NCI-H187 (cell line): ENCODE measurements around the gene PRMT2.
A peak's percentile ranks its signal among the peaks of the same experiment; 100 is the strongest.
"Not testable (repeated sequence)": the region's sequence is repeated elsewhere in the genome, so short reads cannot be mapped to it uniquely, and the experiment has no call there.

ENCODE experiments used
- DNase-seq, 2 experiments: peaks; one replicate each; lab custom pipeline; 2025; lab: John Stamatoyannopoulos, UW

Gene PRMT2

DNA sequence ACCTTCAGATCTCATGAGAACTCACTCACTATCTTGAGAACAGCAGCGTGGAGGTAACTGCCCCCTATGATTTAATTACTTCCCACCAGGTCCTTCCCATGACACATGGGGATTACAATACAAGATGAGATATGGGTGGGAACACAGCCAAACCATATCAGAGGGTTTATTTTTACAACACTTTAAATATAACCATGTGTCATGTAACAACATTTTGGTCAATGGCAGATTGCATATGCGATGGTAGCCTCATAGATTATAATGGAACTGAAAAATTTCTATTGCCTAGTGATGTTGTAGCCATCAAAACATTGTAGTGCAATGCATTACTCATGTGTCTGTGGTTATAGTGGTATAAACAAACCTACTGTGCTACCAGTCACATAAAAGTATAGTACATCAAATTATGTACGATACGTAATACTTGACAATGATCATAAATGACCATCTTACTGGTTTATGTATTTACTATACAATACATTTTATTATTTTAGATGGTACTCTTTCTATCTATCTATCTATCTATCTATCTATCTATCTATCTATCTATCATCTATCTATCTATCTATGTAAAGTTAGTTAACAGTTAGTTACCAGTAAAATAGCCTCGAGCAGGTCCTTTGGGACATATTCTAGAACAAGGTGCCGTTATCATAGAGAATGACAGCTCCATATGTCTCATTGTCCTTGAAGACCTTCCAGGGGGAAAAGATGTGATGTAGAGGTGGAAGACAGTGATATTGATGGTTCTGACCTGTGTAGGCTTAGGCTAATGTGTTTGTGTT, 18.0 kb upstream of the PRMT2 start:
- no peak for DNase-seq

DNA sequence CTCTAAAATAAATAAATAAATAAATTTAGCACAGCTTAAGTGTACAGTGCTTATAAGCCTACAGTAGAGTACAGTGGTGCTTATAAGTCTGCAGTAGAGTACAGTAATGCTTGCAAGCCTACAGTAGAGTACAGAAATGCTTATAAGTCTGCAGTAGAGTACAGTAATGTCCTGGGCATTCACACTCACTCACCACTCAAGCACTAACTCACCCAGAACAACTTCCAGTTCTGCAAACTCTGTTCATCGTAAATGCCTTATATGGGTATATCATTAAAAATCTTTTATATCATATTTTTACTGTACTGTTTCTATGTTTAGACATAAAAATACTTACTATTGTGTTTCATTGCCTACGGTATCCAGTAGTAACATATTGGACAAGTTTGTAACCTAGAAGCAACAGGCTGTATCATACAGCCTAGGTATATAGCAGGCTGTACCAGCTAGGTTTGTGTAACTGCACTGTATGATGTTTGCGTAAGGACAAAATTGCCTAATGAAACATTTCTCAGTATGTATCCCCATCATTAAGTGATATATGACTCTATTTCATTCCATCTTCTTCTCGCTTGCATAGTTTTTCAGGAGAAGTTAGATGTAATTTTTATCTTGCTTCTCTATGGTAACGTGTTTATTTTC, 16.6 kb upstream of the PRMT2 start:
- DNase-seq: no peak

DNA sequence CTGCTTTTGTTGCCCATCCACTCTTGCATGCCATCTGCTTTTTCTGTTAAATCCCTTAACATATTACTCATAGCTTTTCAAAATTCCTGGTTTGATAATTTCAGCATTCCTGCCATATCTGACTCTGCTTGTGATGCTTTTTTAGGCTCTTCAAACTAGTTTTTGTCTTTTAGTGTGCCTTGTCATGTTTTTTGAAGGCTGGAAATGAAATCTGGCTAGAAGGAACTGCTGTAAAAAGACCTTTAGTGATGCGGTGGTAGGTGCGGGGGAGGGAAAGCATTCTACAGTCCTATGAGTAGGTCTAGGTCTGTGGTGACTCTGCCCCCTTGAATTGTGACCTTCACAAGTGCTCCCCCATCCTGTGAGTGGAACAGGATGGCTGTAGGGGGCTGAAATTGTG, 15.6 kb upstream of the PRMT2 start:
- DNase-seq: no peak

DNA sequence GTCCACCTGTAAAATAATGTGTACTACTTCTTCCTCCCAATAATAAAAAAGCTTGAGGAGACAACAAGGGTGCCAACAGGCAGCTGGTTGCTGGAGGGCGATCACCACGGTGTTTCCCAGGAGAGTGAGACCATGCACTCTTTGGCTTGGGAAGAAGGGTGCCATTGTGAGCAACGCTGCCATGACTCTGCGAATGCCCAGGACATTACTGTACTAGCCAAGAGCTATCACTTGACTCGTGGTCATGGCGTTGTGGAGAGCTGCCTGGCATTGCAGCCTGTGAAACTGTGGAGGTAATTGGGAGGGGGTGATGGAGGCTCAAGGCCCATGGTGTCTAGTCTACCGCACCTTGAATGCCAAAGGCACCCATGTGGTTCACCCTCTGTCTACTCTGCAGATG, 14.6 kb upstream of the PRMT2 start:
- no peak for DNase-seq

DNA sequence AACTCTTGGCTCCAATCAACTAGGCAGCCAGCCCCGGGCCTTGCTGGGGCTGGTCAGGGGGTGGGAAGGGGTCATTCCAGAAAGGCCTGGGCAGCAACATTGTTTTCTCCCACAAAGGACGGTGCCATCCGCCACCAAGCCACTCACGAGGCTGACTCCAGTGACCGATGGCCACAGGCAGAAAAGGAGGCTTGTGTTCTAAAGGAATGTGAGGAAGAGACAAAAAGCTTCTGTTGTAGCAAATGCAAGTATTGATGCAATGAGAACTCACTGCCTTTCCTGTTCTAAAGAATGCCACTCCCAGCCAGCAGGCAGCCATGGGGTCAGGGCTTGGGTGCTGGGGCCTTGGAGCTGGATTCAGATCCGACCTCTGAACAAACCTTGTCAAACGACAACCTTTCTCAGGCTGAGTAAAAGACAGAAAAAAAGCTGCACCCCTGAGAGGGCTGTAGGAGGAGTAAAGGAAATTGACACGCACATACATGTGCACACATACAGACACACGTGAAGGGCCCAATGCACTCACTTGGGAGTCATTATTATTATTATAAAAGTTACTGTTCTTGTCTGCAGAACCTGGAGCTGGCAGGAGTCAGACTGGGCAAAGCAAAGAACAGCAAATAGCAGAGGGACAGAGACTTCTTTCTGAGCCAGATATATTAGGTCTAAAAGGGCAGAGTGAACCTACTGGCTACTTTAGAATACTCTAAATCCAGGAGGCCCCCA, 13.9 kb upstream of the PRMT2 start:
- DNase-seq: no peak

DNA sequence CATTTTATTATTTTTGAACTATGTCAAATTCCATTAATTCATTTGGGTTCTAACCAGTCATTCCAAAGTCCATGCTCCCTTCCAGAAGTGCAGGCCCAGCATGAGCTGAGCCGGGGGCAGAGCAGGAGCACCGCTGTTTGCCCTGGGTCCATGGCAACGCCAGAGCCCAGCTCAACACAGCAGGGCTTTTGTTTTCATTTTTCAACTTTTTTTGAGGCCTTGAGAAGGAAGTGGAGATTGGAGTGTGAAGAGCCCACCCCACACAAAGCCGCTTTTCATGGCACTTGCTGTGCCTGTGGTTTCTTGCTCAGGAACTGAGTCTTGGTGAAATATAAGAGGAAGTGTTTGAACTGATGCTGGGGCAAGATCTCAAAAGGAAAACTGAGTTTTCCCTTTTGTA, 13.2 kb upstream of the PRMT2 start:
- DNase-seq: no peak

DNA sequence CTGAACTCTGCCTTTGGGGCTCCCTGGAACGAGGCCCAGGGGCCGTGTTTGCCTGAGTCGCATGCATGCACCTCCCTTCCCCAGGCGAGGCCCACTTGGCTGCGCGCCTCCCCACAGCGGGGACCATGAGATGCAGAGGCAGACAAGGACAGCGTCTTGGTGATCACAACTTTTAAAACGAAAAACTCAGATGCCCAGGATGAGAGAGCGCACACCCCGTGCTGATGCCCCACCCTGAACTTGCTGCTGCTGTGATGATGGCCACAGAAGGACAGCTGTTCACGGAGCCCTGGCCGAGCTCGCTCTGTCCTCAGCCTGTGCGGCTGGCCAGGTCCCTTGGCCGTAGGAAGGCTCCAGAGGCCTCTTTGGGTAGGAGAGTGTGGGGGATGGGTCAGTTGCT, 11.4 kb upstream of the PRMT2 start:
- DNase-seq: no peak

DNA sequence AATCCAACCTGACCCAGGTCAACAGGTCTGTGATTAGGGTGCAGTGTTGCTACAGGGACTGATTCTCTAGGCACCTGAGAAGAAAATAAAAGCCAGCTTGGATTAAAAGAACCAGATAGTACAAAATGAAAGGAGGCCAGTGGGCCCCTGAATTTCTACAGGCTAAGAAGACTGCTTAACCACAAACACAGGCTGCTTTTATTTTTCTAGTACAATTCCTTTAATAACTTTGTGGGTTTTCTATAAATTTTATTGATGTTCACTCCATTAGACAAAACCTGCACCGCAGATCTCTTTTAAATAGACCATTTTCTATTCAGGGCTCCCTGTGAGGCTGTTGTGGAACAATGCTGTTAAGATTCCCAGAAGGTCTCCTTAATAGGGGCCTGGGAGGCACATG, 9.7 kb upstream of the PRMT2 start:
- no peak for DNase-seq

DNA sequence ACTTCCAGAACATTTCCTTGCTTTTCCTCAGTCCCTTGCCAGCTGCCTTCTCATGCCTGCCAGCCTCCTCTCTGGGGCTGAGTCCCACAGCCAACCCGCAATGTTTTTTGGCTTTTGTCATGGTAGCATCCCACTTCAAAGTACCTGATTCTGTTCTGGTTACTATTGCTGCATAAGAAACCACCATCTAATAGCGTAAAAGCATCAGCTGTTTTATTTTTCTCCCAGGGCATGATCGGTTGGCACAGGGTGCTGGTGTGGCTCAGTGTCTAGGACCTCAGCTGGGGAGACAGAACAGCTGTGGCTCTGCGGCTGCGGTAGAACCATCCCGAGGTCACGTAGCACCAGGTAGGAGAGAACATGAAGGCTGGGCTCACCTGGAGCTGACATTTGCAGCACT, 8.9 kb upstream of the PRMT2 start:
- DNase-seq: no peak

DNA sequence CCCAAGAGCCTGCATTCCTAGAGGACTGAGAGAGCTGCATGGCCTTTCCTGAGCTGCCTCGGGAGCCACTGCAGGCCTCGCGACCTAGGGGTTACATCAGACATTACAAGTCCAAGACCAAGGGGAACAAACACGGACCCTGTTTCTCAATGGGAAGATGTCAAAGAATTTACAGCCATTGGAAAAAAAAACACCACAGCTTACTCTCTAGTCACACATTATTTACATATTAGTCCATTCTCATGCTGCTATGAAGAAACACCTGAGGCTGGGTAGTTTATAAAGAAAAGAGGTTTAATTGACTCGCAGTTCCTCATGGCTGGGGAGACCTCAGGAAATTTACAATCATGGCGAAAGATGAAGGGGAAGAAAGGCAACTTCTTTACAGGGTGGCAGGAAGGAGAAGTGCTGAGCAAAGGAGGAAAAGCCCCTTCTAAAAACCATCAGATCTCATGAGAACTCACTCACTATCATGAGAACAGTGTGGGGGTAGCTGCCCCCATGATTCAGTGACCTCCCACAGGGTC, 8.4 kb upstream of the PRMT2 start:
- no peak for DNase-seq

DNA sequence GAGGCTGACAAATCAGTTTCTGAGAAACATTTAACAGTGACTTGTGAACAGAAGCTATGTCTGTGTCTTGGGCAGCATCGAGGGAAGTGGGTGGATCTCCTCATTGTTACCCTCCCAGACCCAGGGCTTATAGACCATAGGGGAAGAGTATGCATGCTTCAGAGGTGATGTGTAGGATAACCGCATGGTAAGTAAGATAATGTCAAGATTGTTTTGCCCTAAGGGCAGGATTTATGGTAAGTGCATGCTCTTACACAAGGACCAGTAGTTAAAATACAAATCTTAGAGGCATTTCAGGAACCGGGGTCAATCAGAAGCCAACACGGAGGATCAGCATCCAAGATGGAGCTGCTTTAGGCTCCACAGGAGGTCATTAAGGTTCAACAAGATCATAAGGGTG, 7.7 kb upstream of the PRMT2 start:
- DNase-seq: no peak

DNA sequence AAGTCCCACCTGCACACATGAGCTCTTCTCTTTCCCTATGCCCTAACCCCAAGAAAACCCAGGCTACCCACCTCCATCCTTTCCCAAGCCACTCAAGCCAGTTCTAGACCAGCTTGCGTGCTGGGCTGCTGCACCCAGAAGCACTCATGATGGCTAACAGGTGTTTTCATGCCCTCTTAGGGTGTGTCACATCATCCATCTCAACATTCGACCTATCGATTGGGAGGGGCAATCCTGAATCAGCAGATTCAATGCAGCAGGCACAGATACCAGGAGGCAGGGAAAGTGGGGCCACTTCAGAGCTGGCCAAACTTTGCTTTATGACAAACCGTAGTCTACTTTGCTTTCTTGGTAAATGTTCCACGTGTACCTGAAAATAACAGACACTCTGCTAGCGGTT, 6.6 kb upstream of the PRMT2 start:
- DNase-seq: peak; percentile 25 to 37

DNA sequence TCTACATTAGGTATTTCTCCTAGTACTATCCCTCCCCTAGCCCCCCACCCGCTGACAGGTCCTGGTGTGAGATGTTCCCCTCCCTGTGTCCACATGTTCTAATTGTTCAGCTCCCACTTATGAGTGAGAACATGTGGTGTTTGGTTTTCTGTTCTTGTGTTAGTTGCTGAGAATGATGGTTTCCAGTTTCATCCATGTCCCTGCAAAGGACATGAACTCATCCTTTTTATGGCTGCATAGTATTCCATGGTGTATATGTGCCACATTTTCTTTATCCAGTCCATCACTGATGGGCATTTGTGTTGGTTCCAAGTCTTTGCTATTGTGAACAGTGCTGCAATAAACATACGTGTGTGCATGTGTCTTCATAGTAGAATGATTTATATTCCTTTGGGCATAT, 4.6 kb upstream of the PRMT2 start:
- not testable (repeated sequence) for DNase-seq

DNA sequence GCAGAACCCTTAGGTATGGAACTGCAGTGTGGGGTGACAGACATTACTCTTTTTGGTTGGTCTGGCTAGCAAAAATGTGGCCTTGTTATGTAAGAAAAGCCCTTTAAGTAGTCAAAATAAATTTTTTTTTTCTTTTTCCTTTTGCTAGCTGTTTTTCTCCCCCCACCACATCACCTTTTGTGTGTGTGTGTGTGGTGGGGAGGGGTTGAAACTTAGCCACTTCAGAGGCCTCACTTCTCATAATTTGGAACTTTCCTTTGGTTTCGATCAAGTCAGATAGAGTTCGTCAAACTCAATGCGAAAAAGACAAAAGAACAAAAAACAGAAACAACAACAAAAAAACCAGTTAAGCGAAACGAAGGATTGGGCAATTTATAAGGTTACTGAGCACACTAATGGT, 1.9 kb upstream of the PRMT2 start:
- no peak for DNase-seq

DNA sequence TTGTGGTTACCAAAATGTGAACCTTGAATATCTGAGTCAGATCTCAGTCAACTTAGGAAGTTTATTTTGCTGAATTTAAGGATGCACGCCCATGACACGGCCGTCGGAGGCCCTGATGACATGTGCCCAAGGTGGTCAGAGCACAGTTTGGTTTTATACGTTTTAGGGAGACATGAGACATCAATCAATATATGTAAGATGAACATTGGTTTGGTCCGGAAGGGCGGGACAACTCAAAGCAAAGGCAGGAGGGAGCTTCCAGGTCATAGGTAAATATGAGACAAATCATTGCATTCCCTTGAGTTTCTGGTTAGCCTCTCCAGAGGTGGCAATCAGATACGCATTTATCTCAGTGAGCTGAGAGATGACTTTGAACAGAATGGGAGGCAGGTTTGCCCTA, 1.0 kb upstream of the PRMT2 start:
- DNase-seq: no peak

DNA sequence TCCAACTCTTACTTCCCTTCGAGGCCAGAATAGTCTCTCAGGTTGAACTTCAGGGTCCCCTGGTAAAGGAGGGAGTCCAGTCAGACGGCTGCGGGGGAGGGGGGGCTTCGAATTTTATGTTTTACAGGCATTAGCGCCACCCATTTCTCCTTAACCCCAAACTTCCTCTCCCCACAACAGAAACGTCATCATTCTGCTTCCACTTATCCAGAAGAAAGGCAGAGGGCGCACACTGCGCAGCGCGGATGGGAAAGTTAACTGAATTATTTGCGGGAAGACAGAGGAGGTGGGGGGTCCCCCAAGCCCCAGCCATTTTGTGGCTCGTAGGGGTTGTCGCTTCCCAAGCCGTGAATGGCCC, 529 bp upstream of the PRMT2 start:
- no peak for DNase-seq

DNA sequence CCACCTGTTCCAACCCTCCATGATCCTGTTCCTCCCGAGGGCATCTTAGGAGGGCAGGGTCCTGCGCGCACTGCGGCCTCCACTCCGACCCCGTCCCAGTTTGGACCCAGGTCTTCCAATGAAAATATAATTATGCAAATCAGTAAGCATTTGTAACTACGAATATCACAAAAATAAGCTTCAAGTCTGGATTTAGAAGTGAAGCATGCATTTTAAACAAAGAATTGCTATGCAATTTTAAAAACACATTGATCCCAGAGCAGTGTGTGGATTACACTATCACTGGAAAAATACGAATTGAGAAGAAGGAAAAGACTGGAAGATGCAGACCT, 673 bp downstream of the PRMT2 start:
- no peak for DNase-seq

DNA sequence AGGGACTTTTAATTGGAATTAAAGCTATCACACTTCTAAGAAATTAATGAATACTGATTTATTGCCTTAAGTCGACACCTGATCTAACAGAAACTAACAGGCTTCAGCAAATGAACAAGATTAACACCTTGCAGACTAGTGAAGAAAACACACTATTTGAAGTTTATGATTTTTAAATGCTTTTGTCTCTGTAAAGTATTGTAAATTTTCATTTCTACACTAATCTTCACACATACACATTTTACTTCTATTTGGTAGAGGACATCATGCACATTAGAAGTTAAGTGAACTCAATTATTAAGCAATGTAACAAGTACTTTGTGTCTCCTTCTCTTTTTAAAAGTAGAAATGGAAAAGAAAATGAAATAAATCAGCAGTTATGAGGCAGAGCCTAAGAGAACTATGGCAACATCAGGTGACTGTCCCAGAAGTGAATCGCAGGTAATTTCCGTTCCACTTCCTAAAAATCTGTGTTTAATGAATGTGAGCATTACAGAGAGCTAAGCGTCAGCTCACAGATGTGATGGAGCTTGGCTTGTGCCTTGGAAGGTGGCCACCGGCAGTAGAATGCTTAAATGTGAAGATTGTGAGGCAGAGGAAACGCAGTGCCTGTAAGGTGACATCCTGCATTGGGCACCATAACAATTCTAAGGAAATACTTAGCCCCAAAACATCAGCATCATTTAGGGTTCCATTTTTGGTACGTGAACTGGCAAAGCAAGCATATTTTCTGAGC, 1.2 kb downstream of the PRMT2 start:
- no peak for DNase-seq

DNA sequence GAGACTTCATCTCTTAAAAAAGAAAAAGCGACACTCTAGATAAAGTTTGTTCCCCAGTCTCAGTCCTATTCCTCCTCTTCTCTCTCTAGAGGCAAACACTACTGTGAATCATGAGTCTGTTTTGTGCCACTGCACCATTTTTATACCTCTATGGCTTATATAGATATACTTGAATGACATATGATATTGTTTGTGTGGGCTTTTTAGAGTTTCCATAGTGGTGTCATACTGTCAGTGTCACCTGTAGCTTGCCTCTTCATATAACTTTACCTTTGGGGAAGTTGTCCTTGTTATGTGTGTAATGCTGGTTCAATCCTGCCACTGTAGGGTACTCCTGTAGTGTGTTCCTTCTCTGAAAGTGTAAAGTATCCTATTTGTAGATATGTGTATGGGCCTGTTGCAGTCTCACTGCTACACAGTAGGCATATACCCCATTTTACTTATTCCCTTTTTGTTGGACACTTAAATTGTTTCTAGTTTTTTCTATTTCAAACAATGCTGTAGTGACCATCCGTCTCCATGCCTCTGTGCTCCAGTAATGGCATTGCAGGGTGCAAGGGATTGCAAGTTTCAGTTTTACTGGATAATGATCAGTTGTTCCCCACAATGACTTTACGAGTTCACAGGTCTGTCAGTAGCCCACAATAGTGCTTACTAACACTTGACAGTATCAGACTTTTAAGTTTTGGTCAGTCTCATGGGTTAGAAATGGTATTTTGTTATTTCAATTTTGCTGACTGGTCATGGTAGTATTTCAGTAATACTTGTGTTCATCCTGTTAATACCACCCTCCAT, 2.7 kb downstream of the PRMT2 start:
- no peak for DNase-seq

DNA sequence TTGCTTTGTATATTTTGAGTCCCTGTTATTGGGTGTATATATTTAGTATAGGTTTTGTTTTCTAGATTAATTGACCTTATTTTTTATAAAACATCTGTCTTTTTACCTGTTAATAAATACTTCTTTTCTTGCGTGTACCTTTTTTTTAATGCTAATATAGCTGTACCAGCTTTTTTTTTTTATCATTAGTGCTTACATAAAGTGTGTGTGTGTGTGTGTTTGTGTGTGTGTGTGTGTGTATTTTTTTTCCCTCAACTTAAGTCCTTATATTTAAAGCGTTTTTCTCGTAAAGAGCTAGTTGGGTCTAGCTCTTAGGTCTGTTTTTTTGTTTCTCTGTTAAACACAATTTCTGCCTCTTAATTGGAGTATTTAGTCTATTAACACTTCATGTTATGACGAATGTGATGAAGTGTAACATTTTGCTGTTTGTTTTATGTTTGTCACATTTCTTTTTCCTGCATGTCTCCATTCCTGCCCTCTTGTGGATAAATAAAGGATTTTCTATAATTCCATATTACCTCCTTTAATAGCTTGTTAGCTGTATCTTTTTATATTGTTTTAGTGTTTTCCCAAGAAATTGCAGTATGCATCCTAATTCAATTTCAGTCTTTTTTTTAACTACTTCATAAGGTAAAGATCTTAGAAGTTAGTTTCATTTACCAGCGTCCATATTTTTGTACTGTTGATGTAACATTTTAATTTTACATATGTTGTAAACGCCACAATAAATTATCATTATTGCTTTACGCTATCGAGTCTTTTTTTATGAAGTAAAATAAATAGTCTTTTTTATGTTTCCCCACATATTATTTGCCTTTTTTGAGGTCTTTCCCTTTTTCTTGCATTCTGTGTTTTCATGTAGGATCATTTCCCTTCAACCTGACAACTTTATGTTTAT, 4.3 kb downstream of the PRMT2 start:
- no peak for DNase-seq

DNA sequence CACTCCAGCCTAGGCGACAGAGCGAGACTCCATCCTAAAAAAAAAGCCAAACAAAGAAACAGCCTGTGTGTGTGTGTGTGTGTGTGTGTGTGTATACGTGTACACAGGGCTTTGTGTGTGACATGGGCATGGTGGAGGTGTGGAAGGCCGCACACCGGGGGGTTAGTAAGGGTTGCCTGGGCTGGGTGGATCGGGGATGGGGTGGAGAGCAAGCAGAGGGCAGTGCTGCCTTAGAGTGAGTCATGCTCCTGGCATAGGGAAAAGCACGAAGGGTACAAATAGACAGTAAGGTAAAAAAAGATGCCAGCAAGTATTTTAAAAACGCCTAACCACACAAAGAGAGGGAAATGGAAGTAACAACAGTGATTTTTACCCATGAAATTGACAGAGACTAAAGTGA, 6.2 kb downstream of the PRMT2 start:
- no peak for DNase-seq
